ENCODE measurements around the gene METRN.

METRN gene

DNA sequence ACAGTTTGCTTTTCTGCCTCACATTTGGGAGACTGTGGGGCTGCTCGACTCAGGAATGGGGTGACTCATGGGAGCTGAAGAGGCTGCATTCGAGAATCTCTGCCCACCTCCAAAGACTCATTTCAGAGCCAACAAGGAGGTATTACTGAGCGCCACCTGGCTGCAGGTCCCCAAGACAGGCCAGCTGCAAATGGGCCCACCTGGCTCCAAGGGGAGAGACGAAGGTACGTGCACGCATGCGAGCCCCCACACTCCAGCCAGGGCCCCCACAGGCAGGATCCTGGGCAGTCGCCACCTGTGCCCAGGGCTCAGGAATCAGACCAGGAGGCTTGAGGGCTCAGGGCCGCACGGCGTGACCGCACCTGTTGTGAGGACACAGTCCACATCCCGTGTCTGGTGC, 18.0 kb downstream of the METRN start (continued):
- TF ChIP-seq, protein P1, sequence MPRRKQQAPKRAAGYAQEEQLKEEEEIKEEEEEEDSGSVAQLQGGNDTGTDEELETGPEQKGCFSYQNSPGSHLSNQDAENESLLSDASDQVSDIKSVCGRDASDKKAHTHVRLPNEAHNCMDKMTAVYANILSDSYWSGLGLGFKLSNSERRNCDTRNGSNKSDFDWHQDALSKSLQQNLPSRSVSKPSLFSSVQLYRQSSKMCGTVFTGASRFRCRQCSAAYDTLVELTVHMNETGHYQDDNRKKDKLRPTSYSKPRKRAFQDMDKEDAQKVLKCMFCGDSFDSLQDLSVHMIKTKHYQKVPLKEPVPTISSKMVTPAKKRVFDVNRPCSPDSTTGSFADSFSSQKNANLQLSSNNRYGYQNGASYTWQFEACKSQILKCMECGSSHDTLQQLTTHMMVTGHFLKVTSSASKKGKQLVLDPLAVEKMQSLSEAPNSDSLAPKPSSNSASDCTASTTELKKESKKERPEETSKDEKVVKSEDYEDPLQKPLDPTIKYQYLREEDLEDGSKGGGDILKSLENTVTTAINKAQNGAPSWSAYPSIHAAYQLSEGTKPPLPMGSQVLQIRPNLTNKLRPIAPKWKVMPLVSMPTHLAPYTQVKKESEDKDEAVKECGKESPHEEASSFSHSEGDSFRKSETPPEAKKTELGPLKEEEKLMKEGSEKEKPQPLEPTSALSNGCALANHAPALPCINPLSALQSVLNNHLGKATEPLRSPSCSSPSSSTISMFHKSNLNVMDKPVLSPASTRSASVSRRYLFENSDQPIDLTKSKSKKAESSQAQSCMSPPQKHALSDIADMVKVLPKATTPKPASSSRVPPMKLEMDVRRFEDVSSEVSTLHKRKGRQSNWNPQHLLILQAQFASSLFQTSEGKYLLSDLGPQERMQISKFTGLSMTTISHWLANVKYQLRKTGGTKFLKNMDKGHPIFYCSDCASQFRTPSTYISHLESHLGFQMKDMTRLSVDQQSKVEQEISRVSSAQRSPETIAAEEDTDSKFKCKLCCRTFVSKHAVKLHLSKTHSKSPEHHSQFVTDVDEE (CRISPR knock-in tag; IDR thresholded peaks at IDR 0.05), result no peak
- TF ChIP-seq ZFP3 (CRISPR knock-in tag; IDR thresholded peaks at IDR 0.05) (no peak), OSR1 (CRISPR knock-in tag; IDR thresholded peaks at IDR 0.05) (no peak), ZNF565 (CRISPR knock-in tag; conservative IDR thresholded peaks at IDR 0.05; ENCODE audit: low read depth) (no peak), TOX (CRISPR knock-in tag; IDR thresholded peaks at IDR 0.05; ENCODE audit: borderline replicate concordance) (no peak)

DNA sequence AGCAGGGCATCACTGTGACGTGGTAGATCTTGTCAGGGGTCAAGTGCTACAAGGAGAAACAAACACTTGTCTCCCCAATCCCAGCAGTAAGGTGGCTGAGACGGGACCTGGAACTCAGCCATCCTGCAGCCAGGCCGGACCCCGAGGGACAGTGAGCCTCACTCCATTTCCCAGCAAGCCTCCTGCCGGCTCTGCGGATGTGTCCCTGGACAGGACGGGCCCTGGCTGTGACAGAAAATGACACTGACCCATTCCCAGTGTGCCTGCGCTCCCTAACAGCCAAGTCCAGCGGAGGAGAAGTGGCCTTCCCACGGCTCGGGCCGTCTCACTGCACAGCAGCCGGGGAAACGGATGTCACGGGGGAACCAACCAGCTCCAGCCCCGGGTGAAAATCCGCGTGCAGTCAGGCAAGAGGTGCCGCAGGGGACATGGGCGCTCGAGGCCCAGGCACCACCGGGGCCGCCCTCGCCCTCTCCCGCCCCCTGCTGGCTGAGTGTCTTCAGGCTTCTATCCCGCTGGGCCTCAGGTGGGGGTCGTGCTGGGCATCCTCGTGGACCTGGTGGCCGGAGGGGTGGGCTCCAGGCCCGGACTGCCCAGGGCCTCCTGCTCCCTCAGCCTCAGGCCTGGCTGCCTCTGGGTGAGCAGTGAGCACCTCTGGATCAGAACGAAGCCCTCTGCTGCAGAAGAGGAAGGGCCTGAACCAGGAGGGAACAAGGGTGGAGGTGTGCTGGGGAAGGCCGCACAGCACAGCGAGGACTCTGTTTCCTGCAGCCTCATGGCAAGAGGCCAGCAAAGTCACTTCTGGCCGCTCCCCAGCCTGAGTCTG, 18.7 kb downstream of the METRN start:
- TF ChIP-seq BACH2 (CRISPR knock-in tag; IDR thresholded peaks at IDR 0.05; ENCODE audit: borderline replicate concordance) (no peak), OSR1 (CRISPR knock-in tag; IDR thresholded peaks at IDR 0.05) (no peak), ZC3H10 (CRISPR knock-in tag; IDR thresholded peaks at IDR 0.05) (no peak), SNAI2 (CRISPR knock-in tag; IDR thresholded peaks at IDR 0.05) (no peak), ZFP30 (CRISPR knock-in tag; IDR thresholded peaks at IDR 0.05) (no peak), PPARA (CRISPR knock-in tag; IDR thresholded peaks at IDR 0.05; ENCODE audit: borderline replicate concordance) (no peak), ZFP3 (CRISPR knock-in tag; IDR thresholded peaks at IDR 0.05) (no peak), TOX (CRISPR knock-in tag; IDR thresholded peaks at IDR 0.05; ENCODE audit: borderline replicate concordance) (no peak), TCF4 (CRISPR knock-in tag; IDR thresholded peaks at IDR 0.05; ENCODE audit: borderline replicate concordance) (no peak), ESRRG (CRISPR knock-in tag; IDR thresholded peaks at IDR 0.05) (no peak), ZNF565 (CRISPR knock-in tag; conservative IDR thresholded peaks at IDR 0.05; ENCODE audit: low read depth) (no peak), ZNF8 (CRISPR knock-in tag; IDR thresholded peaks at IDR 0.05) (no peak)
- TF ChIP-seq, protein P2, sequence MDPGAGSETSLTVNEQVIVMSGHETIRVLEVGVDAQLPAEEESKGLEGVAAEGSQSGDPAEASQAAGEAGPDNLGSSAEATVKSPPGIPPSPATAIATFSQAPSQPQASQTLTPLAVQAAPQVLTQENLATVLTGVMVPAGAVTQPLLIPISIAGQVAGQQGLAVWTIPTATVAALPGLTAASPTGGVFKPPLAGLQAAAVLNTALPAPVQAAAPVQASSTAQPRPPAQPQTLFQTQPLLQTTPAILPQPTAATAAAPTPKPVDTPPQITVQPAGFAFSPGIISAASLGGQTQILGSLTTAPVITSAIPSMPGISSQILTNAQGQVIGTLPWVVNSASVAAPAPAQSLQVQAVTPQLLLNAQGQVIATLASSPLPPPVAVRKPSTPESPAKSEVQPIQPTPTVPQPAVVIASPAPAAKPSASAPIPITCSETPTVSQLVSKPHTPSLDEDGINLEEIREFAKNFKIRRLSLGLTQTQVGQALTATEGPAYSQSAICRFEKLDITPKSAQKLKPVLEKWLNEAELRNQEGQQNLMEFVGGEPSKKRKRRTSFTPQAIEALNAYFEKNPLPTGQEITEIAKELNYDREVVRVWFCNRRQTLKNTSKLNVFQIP (CRISPR knock-in tag; IDR thresholded peaks at IDR 0.05; ENCODE audit: borderline replicate concordance, low read depth), result no peak
- TF ChIP-seq, protein P3, sequence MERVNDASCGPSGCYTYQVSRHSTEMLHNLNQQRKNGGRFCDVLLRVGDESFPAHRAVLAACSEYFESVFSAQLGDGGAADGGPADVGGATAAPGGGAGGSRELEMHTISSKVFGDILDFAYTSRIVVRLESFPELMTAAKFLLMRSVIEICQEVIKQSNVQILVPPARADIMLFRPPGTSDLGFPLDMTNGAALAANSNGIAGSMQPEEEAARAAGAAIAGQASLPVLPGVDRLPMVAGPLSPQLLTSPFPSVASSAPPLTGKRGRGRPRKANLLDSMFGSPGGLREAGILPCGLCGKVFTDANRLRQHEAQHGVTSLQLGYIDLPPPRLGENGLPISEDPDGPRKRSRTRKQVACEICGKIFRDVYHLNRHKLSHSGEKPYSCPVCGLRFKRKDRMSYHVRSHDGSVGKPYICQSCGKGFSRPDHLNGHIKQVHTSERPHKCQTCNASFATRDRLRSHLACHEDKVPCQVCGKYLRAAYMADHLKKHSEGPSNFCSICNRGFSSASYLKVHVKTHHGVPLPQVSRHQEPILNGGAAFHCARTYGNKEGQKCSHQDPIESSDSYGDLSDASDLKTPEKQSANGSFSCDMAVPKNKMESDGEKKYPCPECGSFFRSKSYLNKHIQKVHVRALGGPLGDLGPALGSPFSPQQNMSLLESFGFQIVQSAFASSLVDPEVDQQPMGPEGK (CRISPR knock-in tag; IDR thresholded peaks at IDR 0.05; ENCODE audit: borderline replicate concordance), result no peak
- TF ChIP-seq, protein P4, sequence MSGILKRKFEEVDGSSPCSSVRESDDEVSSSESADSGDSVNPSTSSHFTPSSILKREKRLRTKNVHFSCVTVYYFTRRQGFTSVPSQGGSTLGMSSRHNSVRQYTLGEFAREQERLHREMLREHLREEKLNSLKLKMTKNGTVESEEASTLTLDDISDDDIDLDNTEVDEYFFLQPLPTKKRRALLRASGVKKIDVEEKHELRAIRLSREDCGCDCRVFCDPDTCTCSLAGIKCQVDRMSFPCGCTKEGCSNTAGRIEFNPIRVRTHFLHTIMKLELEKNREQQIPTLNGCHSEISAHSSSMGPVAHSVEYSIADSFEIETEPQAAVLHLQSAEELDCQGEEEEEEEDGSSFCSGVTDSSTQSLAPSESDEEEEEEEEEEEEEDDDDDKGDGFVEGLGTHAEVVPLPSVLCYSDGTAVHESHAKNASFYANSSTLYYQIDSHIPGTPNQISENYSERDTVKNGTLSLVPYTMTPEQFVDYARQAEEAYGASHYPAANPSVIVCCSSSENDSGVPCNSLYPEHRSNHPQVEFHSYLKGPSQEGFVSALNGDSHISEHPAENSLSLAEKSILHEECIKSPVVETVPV (CRISPR knock-in tag; IDR thresholded peaks at IDR 0.05), result no peak
- peak; percentile 42 for ATAC-seq

DNA sequence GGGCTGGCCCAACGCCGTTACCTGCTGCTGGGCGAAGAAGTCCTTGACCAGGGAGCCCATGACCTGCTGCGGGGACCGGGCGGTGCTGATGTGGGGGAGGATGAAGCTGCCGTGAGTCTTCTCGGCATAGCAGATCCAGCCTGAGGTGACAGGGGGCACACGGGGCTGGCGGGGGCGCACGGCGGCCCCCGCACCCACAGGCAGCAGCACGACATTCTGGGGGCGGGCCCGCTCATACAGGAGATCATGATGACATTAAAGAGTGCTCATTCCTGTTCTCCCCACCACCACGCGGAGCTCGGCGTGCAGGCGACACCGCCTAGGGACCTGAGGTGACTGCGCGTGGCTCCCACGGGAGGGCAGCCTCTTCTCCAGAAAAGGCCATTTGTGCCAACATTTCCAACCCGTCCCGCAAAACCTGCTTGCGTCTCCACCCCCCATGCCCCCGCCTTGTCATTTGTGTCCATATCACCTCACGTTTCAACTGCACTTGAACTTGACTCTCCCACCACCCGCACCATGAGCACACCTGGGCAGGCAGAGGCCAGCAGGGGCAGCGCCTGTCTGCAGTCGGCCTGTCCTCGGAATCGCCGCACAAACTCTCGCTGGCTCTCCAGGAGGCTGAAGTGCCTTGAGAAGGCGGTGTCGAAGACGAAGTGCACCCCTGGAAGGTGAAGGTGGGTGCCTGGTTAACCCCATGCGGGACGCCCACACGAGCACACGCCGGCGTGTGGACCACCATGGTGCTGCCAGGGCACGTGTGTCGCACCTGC, 19.5 kb downstream of the METRN start:
- no peak for ATAC-seq
- TF ChIP-seq GLIS3 (CRISPR knock-in tag; IDR thresholded peaks at IDR 0.05) (no peak), ZFP30 (CRISPR knock-in tag; IDR thresholded peaks at IDR 0.05) (no peak), BACH2 (CRISPR knock-in tag; IDR thresholded peaks at IDR 0.05; ENCODE audit: borderline replicate concordance) (no peak), TCF4 (CRISPR knock-in tag; IDR thresholded peaks at IDR 0.05; ENCODE audit: borderline replicate concordance) (no peak), ZNF70 (CRISPR knock-in tag; IDR thresholded peaks at IDR 0.05) (no peak), ZC3H10 (CRISPR knock-in tag; IDR thresholded peaks at IDR 0.05) (no peak), OSR1 (CRISPR knock-in tag; IDR thresholded peaks at IDR 0.05) (no peak), ZFP3 (CRISPR knock-in tag; IDR thresholded peaks at IDR 0.05) (no peak)
- TF ChIP-seq, protein P4 (CRISPR knock-in tag; IDR thresholded peaks at IDR 0.05), result no peak
- TF ChIP-seq, protein P1 (CRISPR knock-in tag; IDR thresholded peaks at IDR 0.05), result no peak
